Stimulated activated CD8-positive, alpha-beta memory T cell treated with anti-CD3 and anti-CD28 coated beads, Interleukin-7, amount 100 ng/mL, for 24 hours (primary cell): ENCODE data around the gene DAD1.

Experiments
- DNase-seq: peaks from one replicate; pipeline ENCODE4 v3.0.0-alpha.2; 2020; ENCODE audit warnings: low read depth

Gene DAD1

GRCh38 chr14:22536853-22537338, 52.1 kb downstream of the DAD1 start:
- peak; percentile 68 for DNase-seq

GRCh38 chr14:22535916-22536315, 53.1 kb downstream of the DAD1 start:
- DNase-seq, result no peak

DNA sequence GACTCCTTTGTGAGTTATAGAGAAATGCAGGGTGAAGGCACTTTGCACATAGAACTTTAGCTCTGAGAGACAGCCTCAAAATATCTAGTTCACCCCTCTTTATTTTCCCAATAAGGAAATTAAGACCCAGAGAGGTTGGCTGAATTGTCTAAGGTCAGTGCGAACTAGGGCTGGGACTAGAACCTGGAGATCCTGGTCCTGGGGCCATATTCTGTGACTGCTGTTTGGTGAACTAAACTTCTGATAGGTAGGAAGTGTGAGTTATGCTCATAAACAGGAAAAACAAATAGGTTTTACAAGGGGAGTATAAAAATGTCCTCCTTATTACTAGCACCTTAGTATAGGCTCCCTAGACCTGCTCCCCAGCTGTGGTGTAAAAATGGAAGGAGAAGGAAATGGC, 53.9 kb downstream of the DAD1 start:
- no peak for DNase-seq

DNA sequence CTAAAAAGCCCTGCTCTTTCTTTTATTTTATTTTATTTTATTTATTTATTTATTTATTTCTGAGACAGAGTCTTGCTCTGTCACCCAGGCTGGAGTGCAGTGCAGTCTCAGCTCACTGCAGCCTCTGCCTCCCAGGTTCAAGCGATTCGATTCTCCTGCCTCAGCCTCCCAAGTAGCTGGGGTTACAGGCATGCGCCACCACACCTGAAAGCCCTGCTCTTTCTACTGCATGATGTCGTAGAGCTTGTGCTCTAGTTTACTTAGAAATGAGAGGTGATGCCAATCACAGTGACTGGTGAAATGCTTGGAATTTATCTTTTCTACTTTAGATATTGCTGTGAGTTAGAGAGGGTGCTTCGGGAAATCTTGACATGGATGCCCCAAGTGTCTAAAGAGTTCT, 54.5 kb downstream of the DAD1 start:
- DNase-seq, result no peak

GRCh38 chr14:22533739-22534359, 55.2 kb downstream of the DAD1 start:
- no peak for DNase-seq

DNA sequence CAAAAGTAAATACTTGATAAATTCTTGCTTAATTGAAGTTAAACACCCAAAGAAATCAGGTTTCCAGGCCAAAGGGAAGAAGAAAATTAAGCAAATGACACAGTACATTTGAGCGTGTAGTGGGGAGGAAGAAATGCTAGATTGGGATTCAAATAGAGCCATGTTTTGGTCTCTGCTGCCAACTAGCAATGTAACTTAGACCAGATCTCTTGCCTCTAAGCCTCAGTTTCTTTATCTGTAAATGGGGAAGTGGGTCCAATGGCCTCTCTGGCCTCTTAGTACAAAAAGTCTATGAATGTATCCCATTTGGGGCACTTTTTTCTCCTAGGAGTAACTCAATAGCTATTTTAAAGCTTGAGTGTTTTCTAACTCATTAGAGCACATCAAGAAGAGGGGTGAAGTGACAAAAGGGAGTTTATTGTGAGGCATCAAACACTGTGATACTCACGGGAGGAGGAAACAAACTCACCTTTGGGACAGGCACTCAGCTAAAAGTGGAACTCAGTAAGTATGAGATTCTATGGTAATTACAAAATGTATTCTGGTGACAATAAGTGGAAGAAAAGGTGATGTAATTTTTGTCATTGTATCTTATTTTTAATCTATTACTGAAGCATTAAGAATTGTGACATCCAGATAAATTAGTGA, 55.8 kb downstream of the DAD1 start:
- DNase-seq, result no peak

DNA sequence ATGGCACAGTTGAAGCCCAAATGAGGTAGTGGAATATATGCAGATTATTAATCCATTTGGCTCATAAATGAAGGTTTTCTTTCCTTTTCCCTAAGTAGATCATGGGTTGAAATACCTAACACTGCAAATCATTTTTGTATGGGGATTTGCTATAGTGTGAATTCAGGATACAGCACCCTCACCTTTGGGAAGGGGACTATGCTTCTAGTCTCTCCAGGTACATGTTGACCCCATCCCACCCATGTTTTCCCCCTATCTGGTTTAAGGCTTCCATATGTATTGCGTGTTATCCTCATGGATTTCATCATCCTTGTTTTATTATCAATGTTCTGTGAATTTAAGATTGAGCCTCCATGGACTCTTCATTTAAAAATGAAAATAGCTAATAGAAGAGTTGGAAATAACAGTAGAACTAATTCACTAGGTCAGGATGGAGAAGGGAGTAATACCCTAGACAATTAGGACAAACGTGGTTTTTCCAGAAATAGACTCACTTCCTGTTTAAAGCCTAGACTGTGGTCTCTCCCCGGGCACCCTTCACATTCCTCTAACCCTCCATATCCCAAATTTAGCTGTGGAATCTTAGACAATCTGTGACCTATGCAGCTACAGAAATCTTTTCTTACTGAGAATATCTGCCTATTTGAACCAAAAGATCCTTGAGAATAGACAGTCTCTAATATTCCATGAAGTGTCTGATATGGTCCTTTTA, 56.5 kb downstream of the DAD1 start:
- no peak for DNase-seq

GRCh38 chr14:22531451-22532344, 57.3 kb downstream of the DAD1 start:
- no peak for DNase-seq

DNA sequence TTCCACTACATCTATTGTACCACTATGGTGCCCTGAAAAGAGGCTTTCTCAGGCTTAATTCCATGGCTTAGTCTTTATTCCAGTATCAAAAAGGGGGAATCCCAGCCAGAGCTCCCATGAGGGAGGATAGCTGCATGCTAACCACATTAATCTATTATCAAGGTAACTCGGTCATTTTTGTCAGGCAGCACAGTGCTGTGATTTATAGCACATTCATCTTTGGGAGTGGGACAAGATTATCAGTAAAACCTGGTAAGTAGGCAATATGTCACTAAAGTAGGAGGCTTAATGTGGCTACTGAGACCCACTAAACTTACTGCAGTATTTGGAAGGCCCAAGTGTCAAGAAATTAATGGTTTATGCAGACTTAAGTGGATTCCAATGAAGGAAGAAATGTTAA, 58.9 kb downstream of the DAD1 start:
- no peak for DNase-seq

DNA sequence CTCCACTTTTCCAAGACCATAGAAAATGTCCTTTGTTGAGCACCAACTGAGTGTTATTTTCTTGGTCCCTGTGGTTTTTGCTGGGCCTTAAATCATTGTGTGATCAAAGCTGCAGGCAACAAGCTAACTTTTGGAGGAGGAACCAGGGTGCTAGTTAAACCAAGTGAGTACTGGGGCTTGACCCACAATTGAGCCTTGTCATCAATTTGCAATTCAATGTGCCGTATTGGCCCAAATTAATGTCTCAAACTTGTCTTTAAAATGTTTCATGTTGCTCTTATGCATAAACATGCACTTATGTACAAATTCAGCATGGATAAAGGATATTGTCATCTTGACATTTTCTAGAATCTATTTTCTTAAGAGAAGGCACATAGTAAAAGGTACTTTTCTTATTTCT, 62.3 kb downstream of the DAD1 start:
- DNase-seq, result no peak

DNA sequence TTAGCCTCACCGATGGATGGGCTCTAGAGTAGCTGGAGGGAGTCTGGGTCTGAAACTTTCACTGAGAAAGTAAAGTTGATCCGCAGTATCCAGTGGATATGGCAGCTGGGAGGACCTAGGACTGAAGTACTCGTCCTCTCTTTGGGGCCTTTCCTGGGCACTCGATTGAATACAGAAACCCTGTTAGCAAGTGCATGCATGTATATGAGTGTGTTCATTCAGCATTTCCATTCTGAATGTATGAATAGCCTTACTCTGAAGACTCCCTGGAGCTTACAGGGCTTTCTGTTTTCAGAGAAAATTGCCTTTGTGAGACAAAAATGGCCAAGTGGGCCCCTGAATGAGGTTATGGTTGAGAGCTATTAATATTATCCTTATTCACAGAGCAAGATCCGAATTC, 62.8 kb downstream of the DAD1 start:
- no peak for DNase-seq

GRCh38 chr14:22524784-22525161, 64.3 kb downstream of the DAD1 start:
- no peak for DNase-seq

GRCh38 chr14:22524115-22524783, 64.8 kb downstream of the DAD1 start:
- no peak for DNase-seq

DNA sequence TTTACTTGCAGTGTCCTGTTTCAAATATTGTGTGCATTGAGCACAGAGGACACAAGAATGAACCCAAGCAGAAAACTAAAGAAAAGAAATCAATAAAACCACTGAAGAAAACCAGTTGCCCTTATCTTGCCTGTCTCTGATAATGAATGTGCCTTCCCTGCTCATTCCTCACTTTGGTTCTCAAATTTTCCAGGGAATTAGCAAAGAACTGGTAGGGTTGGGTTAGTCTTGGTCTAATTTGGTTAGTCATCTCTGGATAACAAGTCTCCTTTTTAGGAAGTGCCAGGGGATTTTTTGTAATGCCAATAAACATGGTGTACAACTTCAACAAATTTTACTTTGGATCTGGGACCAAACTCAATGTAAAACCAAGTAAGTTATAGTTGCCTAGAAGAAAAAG, 65.7 kb downstream of the DAD1 start:
- DNase-seq, result no peak

GRCh38 chr14:22522466-22522957, 66.5 kb downstream of the DAD1 start:
- no peak for DNase-seq

DNA sequence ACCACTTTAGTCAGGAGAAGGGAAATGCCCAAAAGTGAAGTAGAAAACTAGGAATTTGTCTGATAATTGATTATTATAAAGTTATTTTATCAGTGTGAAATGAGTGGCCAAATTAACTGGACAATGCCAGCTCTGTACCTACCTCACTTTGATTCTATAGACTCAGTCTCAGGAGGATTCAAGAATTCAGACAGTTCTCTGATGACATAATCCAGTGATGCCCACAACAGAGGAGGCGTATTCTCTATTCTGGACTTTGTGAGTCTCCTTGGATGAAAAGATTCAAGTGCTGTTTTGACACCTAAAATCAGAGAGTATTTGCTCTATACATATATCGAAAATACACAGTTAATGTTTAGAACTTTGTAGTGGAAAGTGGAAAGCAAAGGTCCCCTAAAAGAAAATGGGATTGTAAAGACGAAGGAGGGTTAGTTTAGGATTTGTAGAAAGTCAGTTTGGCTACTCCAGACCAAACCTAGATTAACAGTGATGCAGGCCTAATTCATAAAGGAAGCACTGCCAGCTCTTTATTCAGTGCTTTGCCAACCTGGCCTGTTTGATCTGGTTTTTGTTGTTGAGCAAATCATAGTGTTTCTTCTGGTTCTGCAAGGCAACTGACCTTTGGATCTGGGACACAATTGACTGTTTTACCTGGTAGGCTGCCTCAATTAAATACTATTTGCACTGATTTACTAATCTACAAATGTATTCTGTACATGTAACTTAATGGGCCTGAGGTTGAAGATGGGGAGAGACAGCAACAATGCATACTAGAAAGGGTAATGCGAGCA, 67.4 kb downstream of the DAD1 start:
- no peak for DNase-seq

DNA sequence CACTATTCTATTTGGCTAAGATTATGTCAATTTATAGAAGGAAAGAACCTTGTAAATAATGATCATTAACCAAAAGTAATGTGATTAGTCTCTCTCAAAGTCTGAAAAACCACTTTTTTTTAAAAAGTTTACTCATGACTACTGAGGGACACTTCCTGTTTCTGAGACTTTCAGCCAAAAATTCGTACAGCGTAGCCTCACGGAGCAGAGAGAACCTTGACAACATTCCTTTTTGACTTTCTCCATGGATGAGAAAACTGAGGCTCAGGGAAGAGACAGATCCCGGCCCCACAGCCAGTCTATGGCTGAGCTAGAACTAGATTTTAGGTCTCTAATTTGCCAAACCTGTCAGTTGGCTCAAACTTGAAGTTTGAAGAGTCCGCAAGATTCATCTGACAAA, 68.2 kb downstream of the DAD1 start:
- DNase-seq, result no peak

DNA sequence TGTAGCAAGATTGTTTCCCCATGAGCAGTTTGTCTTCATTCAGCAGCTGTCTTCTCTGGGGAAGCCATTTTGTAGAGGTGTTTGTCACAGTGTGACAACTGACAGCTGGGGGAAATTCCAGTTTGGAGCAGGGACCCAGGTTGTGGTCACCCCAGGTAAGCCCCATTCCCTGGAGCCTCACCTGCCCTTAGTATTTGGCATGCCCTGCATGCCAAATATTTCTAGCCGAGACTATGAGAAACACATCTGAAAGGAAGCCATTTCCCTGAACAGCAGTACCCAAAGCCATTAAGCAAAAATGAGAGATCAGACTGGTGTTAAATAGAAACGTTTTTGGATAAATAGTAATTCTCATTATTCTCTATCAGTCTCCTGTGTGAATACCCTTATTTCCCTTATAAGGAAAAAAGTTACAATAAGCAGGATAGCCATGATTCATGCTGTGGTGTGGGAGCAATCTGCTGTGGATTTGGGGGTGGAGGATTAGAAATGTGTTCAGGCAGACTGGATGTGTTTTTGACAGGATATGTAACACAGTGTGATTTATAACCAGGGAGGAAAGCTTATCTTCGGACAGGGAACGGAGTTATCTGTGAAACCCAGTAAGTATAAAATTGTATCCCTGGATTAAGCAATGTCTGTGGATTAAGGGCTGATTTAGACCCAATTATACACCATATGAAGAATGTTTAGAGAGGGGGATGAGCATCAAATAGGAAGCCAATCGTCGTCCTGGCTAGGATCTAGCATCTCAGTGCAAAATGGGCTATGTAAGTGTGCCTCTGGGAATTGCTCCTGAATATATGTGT, 68.9 kb downstream of the DAD1 start:
- no peak for DNase-seq

DNA sequence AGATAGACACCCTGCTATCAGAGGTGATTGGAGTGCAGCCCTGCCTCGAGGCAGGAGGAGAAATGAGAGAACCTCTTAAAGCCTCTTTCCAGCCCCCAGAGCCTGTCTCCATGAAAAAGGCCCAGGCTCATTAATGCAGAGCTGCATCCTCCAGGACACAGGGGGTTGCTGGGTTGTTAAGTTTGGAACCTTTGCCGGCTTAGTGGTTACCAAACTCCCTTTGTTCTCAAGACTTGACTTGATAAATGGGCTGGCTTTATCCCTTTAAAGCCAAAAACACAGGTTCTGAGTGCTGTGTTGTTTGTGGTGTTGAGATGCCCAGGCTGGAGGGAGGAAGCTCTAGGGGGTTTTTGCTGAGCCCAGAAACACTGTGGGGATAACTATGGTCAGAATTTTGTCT, 71.0 kb downstream of the DAD1 start:
- no peak for DNase-seq

DNA sequence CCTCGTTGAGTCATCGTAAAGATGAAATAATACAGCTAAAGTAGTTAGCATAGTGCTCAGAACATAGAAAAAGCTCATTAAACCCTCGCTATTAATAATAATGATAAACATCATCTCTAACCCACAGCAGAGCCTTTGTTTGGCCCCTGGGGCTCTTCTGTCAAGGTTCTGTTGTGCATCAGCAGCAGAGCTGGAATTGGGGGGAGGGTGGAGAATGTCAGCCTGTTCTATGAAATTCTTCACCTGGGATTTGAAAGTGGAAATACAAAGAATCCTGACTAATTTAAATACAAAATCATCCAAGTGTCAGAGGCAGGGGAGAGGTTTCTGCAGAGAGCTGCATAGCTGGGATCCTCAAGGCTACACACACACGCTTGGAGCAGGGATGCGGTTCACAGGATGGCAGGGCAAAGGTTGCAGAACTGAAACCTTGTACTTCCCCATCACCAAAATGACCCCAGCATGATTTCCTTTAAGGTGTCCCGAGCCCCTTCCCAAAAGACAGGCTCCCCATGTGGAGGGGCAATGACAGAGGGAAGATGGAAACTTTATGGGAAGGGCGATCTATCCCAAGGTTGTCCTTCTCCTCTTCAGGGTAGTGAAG, 71.8 kb downstream of the DAD1 start:
- DNase-seq, result no peak
